Testis (tissue), 2 donors: ENCODE measurements around the gene ANGEL2.

Experiments used
- POLR2A ChIP-seq: fragments of 450-650 bp; IDR thresholded peaks from one replicate; pipeline ENCODE4 v1.6.1; 2017; ENCODE audit warnings: antibody characterized with exemption, mild to moderate bottlenecking, moderate library complexity
- TF ChIP-seq, protein P1 (sequence below), 3 experiments: fragments of 450-650 bp in 2 of 3; fragments of 200-600 bp in 1 of 3; sonication (generic) in 1 of 3; IDR thresholded peaks; one replicate each; pipeline ENCODE4 v1.5.1; 2016 to 2019; ENCODE audit warnings: antibody characterized with exemption in 3 of 3, mild to moderate bottlenecking in 2 of 3, moderate library complexity in 1 of 3

DNA sequence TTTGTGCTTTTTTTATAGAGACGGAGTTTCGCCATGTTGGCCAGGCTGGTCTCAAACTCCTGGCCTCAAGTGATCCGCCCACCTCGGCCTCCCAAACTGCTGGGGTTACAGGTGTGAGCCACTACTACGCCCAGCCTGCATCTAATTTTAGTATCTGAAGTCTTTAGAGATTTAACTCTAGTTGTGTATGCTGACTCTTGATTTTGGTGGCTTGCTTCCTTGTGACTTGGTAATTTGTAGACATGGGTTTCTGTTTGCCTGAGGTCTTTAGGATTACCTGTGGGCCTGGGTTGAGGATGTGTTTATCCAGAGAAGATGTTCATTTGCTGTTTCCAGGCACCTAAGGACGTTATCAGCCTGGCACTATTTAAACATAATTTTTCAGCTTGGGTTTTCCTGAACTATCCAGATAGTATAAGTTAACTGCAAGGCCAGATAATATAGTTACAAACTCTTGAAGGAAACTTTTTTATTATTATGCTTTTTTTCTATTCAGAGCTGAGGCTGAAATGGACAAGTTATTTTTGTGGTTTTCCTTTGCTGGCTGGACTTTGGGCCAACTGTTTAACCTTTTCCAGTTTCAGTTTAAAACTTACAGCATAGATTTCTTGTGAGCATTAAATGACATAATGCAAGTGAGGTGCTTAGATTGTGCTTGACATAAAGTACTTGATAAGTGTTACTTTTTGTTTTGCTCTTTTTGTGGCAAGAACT is 72.8 kb downstream of the ANGEL2 start:
- TF ChIP-seq, protein P1, sequence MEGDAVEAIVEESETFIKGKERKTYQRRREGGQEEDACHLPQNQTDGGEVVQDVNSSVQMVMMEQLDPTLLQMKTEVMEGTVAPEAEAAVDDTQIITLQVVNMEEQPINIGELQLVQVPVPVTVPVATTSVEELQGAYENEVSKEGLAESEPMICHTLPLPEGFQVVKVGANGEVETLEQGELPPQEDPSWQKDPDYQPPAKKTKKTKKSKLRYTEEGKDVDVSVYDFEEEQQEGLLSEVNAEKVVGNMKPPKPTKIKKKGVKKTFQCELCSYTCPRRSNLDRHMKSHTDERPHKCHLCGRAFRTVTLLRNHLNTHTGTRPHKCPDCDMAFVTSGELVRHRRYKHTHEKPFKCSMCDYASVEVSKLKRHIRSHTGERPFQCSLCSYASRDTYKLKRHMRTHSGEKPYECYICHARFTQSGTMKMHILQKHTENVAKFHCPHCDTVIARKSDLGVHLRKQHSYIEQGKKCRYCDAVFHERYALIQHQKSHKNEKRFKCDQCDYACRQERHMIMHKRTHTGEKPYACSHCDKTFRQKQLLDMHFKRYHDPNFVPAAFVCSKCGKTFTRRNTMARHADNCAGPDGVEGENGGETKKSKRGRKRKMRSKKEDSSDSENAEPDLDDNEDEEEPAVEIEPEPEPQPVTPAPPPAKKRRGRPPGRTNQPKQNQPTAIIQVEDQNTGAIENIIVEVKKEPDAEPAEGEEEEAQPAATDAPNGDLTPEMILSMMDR (IDR thresholded peaks at IDR 0.05), result no peak
- TF ChIP-seq POLR2A, result no peak
